HepG2 (cell line): ENCODE measurements around the gene ZBTB7B. TPM values are rescaled to one million over a fixed set of nuclear protein-coding genes. Genes with fewer than 3 reads are reported as not detected.
A peak's percentile ranks its signal among the peaks of the same experiment; 100 is the strongest.

ENCODE experiments used
- ARID5B ChIP-seq: IDR thresholded peaks from 2 replicates; pipeline ENCODE4 v1.4.0; 2020; ENCODE audit warnings: mild to moderate bottlenecking, missing genetic modification reagents
- KLF11 ChIP-seq: IDR thresholded peaks from 2 replicates; pipeline ENCODE4 v1.6.1; 2016; ENCODE audit warnings: missing compliant biosample characterization
- MIER2 ChIP-seq: IDR thresholded peaks from 2 replicates; pipeline ENCODE4 v1.6.1; 2016; ENCODE audit warnings: missing biosample characterization, missing genetic modification reagents
- MTA1 ChIP-seq: sonication (generic); formaldehyde crosslinking; IDR thresholded peaks from 2 replicates; pipeline ENCODE4 v1.4.0; 2020; ENCODE audit warnings: missing genetic modification reagents, mild to moderate bottlenecking, borderline replicate concordance
- MXD3 ChIP-seq: IDR thresholded peaks from 2 replicates; pipeline ENCODE4 v1.6.1; 2016; ENCODE audit warnings: mild to moderate bottlenecking, missing biosample characterization, missing genetic modification reagents
- PHF20 ChIP-seq: sonication (generic); formaldehyde crosslinking; IDR thresholded peaks from 2 replicates; pipeline ENCODE4 v1.5.0; 2020; ENCODE audit warnings: mild to moderate bottlenecking, missing genetic modification reagents
- PHF8 ChIP-seq: sonication (generic); formaldehyde crosslinking; IDR thresholded peaks from 2 replicates; pipeline ENCODE4 v1.5.0; 2020; ENCODE audit warnings: missing genetic modification reagents
- RARA ChIP-seq: IDR thresholded peaks from 2 replicates; pipeline ENCODE4 v1.6.1; 2016; ENCODE audit warnings: missing genetic modification reagents, missing compliant biosample characterization
- RORA ChIP-seq: sonication (generic); formaldehyde crosslinking; IDR thresholded peaks from 2 replicates; pipeline ENCODE4 v1.5.0; 2020; ENCODE audit warnings: mild to moderate bottlenecking, missing genetic modification reagents, moderate library complexity
- SALL1 ChIP-seq: sonication (generic); formaldehyde crosslinking; IDR thresholded peaks from 2 replicates; pipeline ENCODE4 v1.8.0; 2022; ENCODE audit warnings: mild to moderate bottlenecking, missing genetic modification reagents
- SRSF9 ChIP-seq: fragments of 200-400 bp; formaldehyde crosslinking; IDR thresholded peaks from 2 replicates; pipeline ENCODE4 v1.6.1; 2018; ENCODE audit warnings: borderline replicate concordance, mild to moderate bottlenecking, low read depth, low read length; ENCODE audit not compliant: insufficient read depth, poor library complexity, severe bottlenecking
- SYNCRIP ChIP-seq: fragments of 200-400 bp; formaldehyde crosslinking; IDR thresholded peaks from 2 replicates; pipeline ENCODE4 v1.6.1; 2018; ENCODE audit warnings: mild to moderate bottlenecking, low read depth, low read length; ENCODE audit not compliant: insufficient read depth
- TOE1 ChIP-seq: sonication (generic); formaldehyde crosslinking; IDR thresholded peaks from 2 replicates; pipeline ENCODE4 v1.4.0; 2020; ENCODE audit warnings: mild to moderate bottlenecking, missing genetic modification reagents
- ZFP37 ChIP-seq: sonication (generic); formaldehyde crosslinking; IDR thresholded peaks from 2 replicates; pipeline ENCODE4 v1.4.0; 2020; ENCODE audit warnings: missing genetic modification reagents, borderline replicate concordance
- ZKSCAN8 ChIP-seq: IDR thresholded peaks from 2 replicates; pipeline ENCODE4 v1.6.1; 2016; ENCODE audit warnings: borderline replicate concordance, missing genetic modification reagents, missing compliant biosample characterization
- ZMYM4 ChIP-seq: sonication (generic); formaldehyde crosslinking; IDR thresholded peaks from 2 replicates; pipeline ENCODE4 v1.8.1; 2023; ENCODE audit warnings: mild to moderate bottlenecking, missing genetic modification reagents
- ZNF101 ChIP-seq: sonication (generic); formaldehyde crosslinking; IDR thresholded peaks from 2 replicates; pipeline ENCODE4 v1.4.0; 2020; ENCODE audit warnings: mild to moderate bottlenecking, low read depth, missing genetic modification reagents, borderline replicate concordance
- ZNF430 ChIP-seq: sonication (generic); formaldehyde crosslinking; IDR thresholded peaks from 2 replicates; pipeline ENCODE4 v1.9.0; 2021; ENCODE audit warnings: mild to moderate bottlenecking, missing genetic modification reagents
- ZNF616 ChIP-seq: sonication (generic); formaldehyde crosslinking; IDR thresholded peaks from 2 replicates; pipeline ENCODE4 v1.5.0; 2020; ENCODE audit warnings: low read depth, mild to moderate bottlenecking, missing genetic modification reagents
- polyA plus RNA-seq, 8 experiments: library from polyadenylated mRNA; depleted of rRNA in 3 of 8; stranded (reverse) in 7 of 8; unstranded in 1 of 8; fragments of >200 nt; fragmentation: Illumina TruSeq in 4 of 8; extraction: Trizol in 4 of 8; gene quantifications; 2 replicates each; pipeline versions ENCODE4 v1.2.1 to v1.2.3, GENCODE V29; 2011 to 2016; ENCODE audit warnings: low read depth in 4 of 8, missing spikeins in 1 of 8, mixed read lengths in 1 of 8; ENCODE audit not compliant: insufficient read depth in 1 of 8
- total RNA-seq, 5 experiments: library from RNA; depleted of rRNA; stranded (reverse); fragments of >200 nt; fragmentation: Illumina TruSeq; extraction: Trizol; gene quantifications; 2 replicates each; pipeline ENCODE4 v1.2.3, GENCODE V29; 2016; ENCODE audit warnings: low read depth in 1 of 5
- TF ChIP-seq, protein P1 (sequence below): sonication (generic); formaldehyde crosslinking; IDR thresholded peaks from 2 replicates; pipeline ENCODE4 v1.9.0; 2022; ENCODE audit warnings: low read depth, missing genetic modification reagents
- TF ChIP-seq, protein P2 (sequence below): sonication (generic); formaldehyde crosslinking; IDR thresholded peaks from 2 replicates; pipeline ENCODE4 v1.5.0; 2020; ENCODE audit warnings: missing genetic modification reagents, mild to moderate bottlenecking, borderline replicate concordance
- TF ChIP-seq, protein P3 (sequence below): IDR thresholded peaks from 2 replicates; pipeline ENCODE4 v1.6.1; 2016; ENCODE audit warnings: low read depth, borderline replicate concordance

ZBTB7B gene
- total and polyA plus RNA-seq, 2 of the 13 experiments (the other 11 are each of a cell fraction or from before 2014, with no cell fraction given), result 15.5 to 17.5 TPM

GRCh38 chr1:155050560-155051341 is 48.1 kb downstream of the ZBTB7B start, which contains the start of gene ADAM15 (continued):
- TF ChIP-seq ARID5B (CRISPR knock-in tag) (peak; percentile 32; the same call in 1 of the 2 replicates), ZNF616 (CRISPR knock-in tag) (no peak; the same call in none of the 2 replicates), RARA (0 out of 2 replicates have a peak, but pooled peaks have one; percentile 21), ZNF101 (no peak), ZKSCAN8 (CRISPR knock-in tag) (0 out of 2 replicates have a peak, but pooled peaks have one; percentile 48), MIER2 (CRISPR knock-in tag) (0 out of 2 replicates have a peak, but pooled peaks have one; percentile 13), ZNF430 (CRISPR knock-in tag) (peak; percentile 92; the same call in 1 of the 2 replicates), MTA1 (CRISPR knock-in tag) (peak; percentile 82), PHF8 (CRISPR knock-in tag) (peak; percentile 75), SALL1 (CRISPR knock-in tag) (peak; percentile 89), ZMYM4 (peak; percentile 61; the same call in 1 of the 2 replicates), KLF11 (no peak; the same call in 1 of the 2 replicates), ZFP37 (CRISPR knock-in tag) (no peak), MXD3 (CRISPR knock-in tag) (peak; percentile 58; the same call in 1 of the 2 replicates), PHF20 (CRISPR knock-in tag) (peak; percentile 64), SYNCRIP (no peak), RORA (CRISPR knock-in tag) (no peak), TOE1 (CRISPR knock-in tag) (no peak), SRSF9 (no peak)
- TF ChIP-seq, protein P1, sequence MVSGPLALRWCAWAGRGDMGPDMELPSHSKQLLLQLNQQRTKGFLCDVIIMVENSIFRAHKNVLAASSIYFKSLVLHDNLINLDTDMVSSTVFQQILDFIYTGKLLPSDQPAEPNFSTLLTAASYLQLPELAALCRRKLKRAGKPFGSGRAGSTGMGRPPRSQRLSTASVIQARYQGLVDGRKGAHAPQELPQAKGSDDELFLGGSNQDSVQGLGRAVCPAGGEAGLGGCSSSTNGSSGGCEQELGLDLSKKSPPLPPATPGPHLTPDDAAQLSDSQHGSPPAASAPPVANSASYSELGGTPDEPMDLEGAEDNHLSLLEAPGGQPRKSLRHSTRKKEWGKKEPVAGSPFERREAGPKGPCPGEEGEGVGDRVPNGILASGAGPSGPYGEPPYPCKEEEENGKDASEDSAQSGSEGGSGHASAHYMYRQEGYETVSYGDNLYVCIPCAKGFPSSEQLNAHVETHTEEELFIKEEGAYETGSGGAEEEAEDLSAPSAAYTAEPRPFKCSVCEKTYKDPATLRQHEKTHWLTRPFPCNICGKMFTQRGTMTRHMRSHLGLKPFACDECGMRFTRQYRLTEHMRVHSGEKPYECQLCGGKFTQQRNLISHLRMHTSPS (CRISPR knock-in tag), result peak; percentile 91
- TF ChIP-seq, protein P2, sequence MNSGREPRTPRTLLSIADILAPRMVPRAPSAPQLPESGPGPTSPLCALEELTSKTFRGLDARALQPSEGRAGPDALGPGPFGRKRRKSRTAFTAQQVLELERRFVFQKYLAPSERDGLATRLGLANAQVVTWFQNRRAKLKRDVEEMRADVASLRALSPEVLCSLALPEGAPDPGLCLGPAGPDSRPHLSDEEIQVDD (CRISPR knock-in tag), result peak; percentile 78; the same call in 1 of the 2 replicates
- TF ChIP-seq, protein P3, sequence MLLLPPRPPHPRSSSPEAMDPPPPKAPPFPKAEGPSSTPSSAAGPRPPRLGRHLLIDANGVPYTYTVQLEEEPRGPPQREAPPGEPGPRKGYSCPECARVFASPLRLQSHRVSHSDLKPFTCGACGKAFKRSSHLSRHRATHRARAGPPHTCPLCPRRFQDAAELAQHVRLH (CRISPR knock-in tag), result peak; percentile 100
